Muscle of leg (tissue), 11 donors: ENCODE measurements around the gene SCRN3. TPM values are rescaled to one million over a fixed set of nuclear protein-coding genes. Genes with fewer than 3 reads are reported as not detected.

Experiments used
- DNase-seq: peaks from one replicate; pipeline ENCODE4 v3.0.0; 2013
- H3K27ac ChIP-seq: one replicate; pipeline ENCODE4 v1.5.1; 2013; ENCODE audit warnings: mild to moderate bottlenecking, low read length, control low read depth
- H3K27me3 ChIP-seq: one replicate; pipeline ENCODE4 v1.6.1; 2013; ENCODE audit warnings: low read length; ENCODE audit not compliant: control insufficient read depth, insufficient read depth
- H3K36me3 ChIP-seq: one replicate; pipeline ENCODE4 v1.6.1; 2013; ENCODE audit warnings: low read length; ENCODE audit not compliant: control insufficient read depth, insufficient read depth
- H3K4me1 ChIP-seq: one replicate; pipeline ENCODE4 v1.6.1; 2013; ENCODE audit warnings: low read length; ENCODE audit not compliant: control insufficient read depth, insufficient read depth
- H3K4me3 ChIP-seq: one replicate; pipeline ENCODE4 v1.5.1; 2013; ENCODE audit warnings: low read length, control low read depth
- H3K9me3 ChIP-seq: replicated peaks from 2 replicates; pipeline ENCODE4 v1.6.1; 2013; ENCODE audit warnings: low read depth, low read length; ENCODE audit not compliant: control insufficient read depth
- WGBS: methylation state at CpG from one replicate; pipeline ENCODE4 v1.1.5; 2013; ENCODE audit warnings: missing lambda C conversion rate; ENCODE audit not compliant: insufficient coverage; 5-methylcytosine and 5-hydroxymethylcytosine counted together
- polyA plus RNA-seq, 8 donors: library from polyadenylated mRNA; unstranded; fragments of 120-200 nt; gene quantifications; one replicate each; pipeline versions ENCODE4 v1.2.1 to v1.2.3, GENCODE V29; 2013; ENCODE audit warnings: inconsistent platforms in 1 of 8, low replicate concordance in 1 of 8; ENCODE audit not compliant: insufficient read length in 8 of 8, insufficient read depth in 1 of 8
- total RNA-seq: library from RNA; stranded (reverse); fragments of 120-200 nt; gene quantifications from one replicate; pipeline ENCODE4 v1.2.4, GENCODE V29; 2013

Gene SCRN3
- total and polyA plus RNA-seq, 9 donors, result 19.4 to 35.0 (median 29.8) TPM

- H3K4me1 ChIP-seq, result peaks cover 3% of the 10 kb centered on the region
- H3K36me3 ChIP-seq, result peaks cover 3% of the 10 kb centered on the region
- H3K9me3 ChIP-seq, result no peaks in the 10 kb centered on the region
- DNase-seq, result no peak
- WGBS, result no CpG with 5 or more reads among the region's 2 CpGs
- H3K27me3 ChIP-seq, result no peaks in the 10 kb centered on the region
- H3K4me3 ChIP-seq, result no peak overlapping the region
- no peak overlapping the region for H3K27ac ChIP-seq
These were observed 43.8 kb downstream of the SCRN3 start for GRCh38 chr2:174439323-174439722.

- DNase-seq, result no peak
- Histone ChIP-seq H3K36me3 (peaks cover 8% of the 10 kb centered on the region), H3K4me3 (no peak overlapping the region)
These were observed 44.4 kb downstream of the SCRN3 start for GRCh38 chr2:174439950-174440349.

GRCh38 chr2:174442546-174443510 is 47.3 kb downstream of the SCRN3 start:
- Histone ChIP-seq H3K36me3 (peaks cover 4% of the 10 kb centered on the region), H3K9me3 (no peaks in the 10 kb centered on the region), H3K4me1 (peaks cover 7% of the 10 kb centered on the region), H3K27ac (no peak overlapping the region), H3K27me3 (no peaks in the 10 kb centered on the region), H3K4me3 (no peak overlapping the region)
- WGBS, result 90% methylated on average over 2 of the region's 3 CpGs
- peak; percentile 44 for DNase-seq

More at GRCh38 chr2:174439950-174440349, 44.4 kb downstream of the SCRN3 start:
- Histone ChIP-seq H3K9me3 (no peaks in the 10 kb centered on the region), H3K4me1 (peaks cover 7% of the 10 kb centered on the region), H3K27me3 (no peaks in the 10 kb centered on the region), H3K27ac (no peak overlapping the region)
- 45% methylated on average over 2 of the region's 2 CpGs for WGBS

GRCh38 chr2:174444761-174445160 is 49.2 kb downstream of the SCRN3 start:
- Histone ChIP-seq H3K4me1 (peaks cover 7% of the 10 kb centered on the region), H3K27me3 (no peaks in the 10 kb centered on the region), H3K36me3 (peaks cover 4% of the 10 kb centered on the region), H3K9me3 (no peaks in the 10 kb centered on the region), H3K27ac (peak overlapping the region; percentile 37), H3K4me3 (no peak overlapping the region)
- DNase-seq, result peak; percentile 44
- WGBS, result 48% methylated on average over 3 of the region's 6 CpGs

GRCh38 chr2:174445248-174445647 is 49.7 kb downstream of the SCRN3 start:
- Histone ChIP-seq H3K36me3 (peaks cover 4% of the 10 kb centered on the region), H3K27ac (peak overlapping the region; percentile 37), H3K4me1 (peaks cover 7% of the 10 kb centered on the region), H3K4me3 (no peak overlapping the region), H3K27me3 (no peaks in the 10 kb centered on the region), H3K9me3 (no peaks in the 10 kb centered on the region)
- WGBS, result no CpG with 5 or more reads among the region's 3 CpGs
- DNase-seq, result peak; percentile 10

- Histone ChIP-seq H3K4me1 (peaks cover 7% of the 10 kb centered on the region), H3K9me3 (no peaks in the 10 kb centered on the region), H3K36me3 (peaks cover 4% of the 10 kb centered on the region), H3K27ac (no peak overlapping the region), H3K4me3 (no peak overlapping the region), H3K27me3 (no peaks in the 10 kb centered on the region)
- WGBS, result 71% methylated on average over 1 of the region's 4 CpGs
- DNase-seq, result no peak
These were observed 51.0 kb downstream of the SCRN3 start for GRCh38 chr2:174446531-174446930.

GRCh38 chr2:174449033-174449432 is 53.5 kb downstream of the SCRN3 start:
- peaks cover 4% of the 10 kb centered on the region for H3K36me3 ChIP-seq

GRCh38 chr2:174450021-174450816 is 54.7 kb downstream of the SCRN3 start:
- Histone ChIP-seq H3K9me3 (no peaks in the 10 kb centered on the region), H3K36me3 (no peaks in the 10 kb centered on the region), H3K4me3 (no peak overlapping the region), H3K27ac (no peak overlapping the region), H3K27me3 (no peaks in the 10 kb centered on the region), H3K4me1 (no peaks in the 10 kb centered on the region)
- WGBS, result 100% methylated on average over 1 of the region's 4 CpGs
- no peak for DNase-seq

More at GRCh38 chr2:174449033-174449432, 53.5 kb downstream of the SCRN3 start:
- H3K27ac ChIP-seq, result no peak overlapping the region
- no peak overlapping the region for H3K4me3 ChIP-seq
- no peak for DNase-seq
- peaks cover 5% of the 10 kb centered on the region for H3K4me1 ChIP-seq
- H3K27me3 ChIP-seq, result no peaks in the 10 kb centered on the region
- H3K9me3 ChIP-seq, result no peaks in the 10 kb centered on the region
- WGBS, result no CpG with 5 or more reads among the region's 2 CpGs

GRCh38 chr2:174454566-174454965 is 59.0 kb downstream of the SCRN3 start:
- no peak overlapping the region for H3K27ac ChIP-seq
- no peaks in the 10 kb centered on the region for H3K27me3 ChIP-seq
- H3K4me1 ChIP-seq, result no peaks in the 10 kb centered on the region
- H3K4me3 ChIP-seq, result no peak overlapping the region
- DNase-seq, result no peak
- no peaks in the 10 kb centered on the region for H3K36me3 ChIP-seq
- no peaks in the 10 kb centered on the region for H3K9me3 ChIP-seq
- 73% methylated on average over 1 of the region's 2 CpGs for WGBS

GRCh38 chr2:174461221-174461620 is 65.7 kb downstream of the SCRN3 start:
- Histone ChIP-seq H3K9me3 (no peaks in the 10 kb centered on the region), H3K4me1 (no peaks in the 10 kb centered on the region), H3K36me3 (no peaks in the 10 kb centered on the region), H3K4me3 (no peak overlapping the region), H3K27ac (no peak overlapping the region), H3K27me3 (no peaks in the 10 kb centered on the region)
- no peak for DNase-seq
- WGBS, result no CpG with 5 or more reads among the region's 1 CpG
